HT-29 (cell line): ENCODE results near the gene AMN1. TPM values are rescaled to one million over a fixed set of nuclear protein-coding genes. Genes with fewer than 3 reads are reported as not detected.

ENCODE experiments used
- DNase-seq: peaks from one replicate; pipeline ENCODE4 v3.0.0-alpha.2; 2015; ENCODE audit warnings: low spot score
- total RNA-seq: library from RNA; depleted of rRNA; stranded (reverse); fragments of >200 nt; shearing (Covaris generic); gene quantifications from 2 replicates; pipeline ENCODE4 v1.2.3, GENCODE V29; 2014; rRNA removed

The AMN1 gene
- 2.7 and 4.3 TPM in 2 replicates for total RNA-seq

DNA sequence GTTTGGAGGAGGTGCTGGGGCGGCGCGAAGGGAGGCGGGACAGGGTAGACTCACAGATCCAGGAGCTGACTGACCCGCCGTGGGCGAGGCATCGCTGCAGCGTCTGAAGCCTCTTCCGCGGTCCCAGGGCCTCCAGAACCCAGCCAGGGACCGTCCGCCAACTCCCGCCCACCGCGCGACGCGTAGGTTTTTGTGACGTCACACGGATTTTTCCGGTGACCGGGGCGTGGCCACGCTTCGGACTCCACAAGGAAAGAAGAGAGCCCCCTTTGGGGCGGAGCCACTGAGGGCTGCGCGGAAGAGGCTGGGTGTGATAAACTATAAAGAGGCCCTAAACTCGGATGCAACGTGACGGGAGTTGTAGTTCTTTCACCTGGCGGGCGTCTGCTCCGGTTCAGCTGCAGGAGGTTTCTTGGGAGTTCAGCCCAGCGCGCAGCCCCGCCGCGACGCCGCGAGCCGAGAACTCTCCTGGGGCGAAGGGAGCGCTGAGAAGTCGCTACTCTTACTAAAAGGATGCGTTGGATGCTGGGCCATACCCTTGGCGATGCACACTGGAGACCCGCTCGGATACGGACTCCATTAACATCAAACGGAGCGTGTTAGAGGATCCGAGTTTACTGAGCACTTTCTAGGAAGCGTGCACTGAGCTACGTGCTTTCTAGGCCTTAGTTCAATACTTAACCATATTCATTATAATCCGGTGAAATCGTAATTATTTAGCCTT is at the start of gene AMN1:
Gene AMN1 (minus strand): TSS at position 105 of the 724 bp plus-strand sequence. CDS start 13 bp downstream, at position 92.
- peak; percentile 100 for DNase-seq

DNA sequence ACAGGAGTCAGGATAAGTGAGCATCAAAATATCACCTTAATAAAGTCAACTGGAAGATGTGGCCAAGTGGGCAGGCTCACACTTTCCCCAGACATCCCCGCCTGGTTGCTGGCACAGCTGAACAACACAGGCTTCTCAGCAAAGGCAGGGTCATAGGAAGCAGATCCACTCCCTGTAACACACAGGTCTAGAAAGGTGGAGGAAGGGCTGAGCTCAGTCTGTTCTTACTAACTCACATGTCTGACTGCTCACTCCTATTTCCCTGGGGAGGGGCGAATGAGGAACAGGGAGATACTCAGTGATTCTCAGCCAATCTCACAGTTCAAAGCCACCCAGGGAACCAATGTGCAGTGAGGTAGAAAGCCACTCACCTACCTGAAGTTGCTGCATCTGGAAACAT is 45.0 kb upstream of the AMN1 start:
- DNase-seq = no peak

DNA sequence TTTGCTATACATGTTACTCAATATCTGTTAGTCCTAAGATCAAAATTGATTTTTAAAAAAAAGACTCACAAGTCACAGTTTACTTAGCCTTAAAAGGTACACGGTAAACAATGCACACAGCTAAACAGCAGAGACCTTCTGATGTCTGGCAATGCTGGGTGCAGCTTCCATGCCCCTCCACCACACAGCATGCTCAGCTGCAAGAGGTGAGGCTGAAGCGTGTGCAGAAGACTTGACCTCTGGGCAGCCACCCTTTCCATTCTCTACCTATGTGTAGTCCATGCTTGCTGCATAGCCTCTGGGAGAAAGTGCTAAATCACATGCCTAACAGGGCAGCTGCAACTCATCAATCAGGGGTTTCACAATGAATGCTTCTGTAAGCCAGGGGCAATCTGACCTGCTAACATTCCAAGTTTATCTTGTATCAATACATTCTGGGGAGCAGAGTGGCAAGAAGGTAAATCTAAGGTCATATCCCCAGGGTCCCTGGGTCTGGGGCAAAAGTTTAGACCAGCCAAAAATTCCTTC is 44.5 kb upstream of the AMN1 start:
- DNase-seq = no peak

DNA sequence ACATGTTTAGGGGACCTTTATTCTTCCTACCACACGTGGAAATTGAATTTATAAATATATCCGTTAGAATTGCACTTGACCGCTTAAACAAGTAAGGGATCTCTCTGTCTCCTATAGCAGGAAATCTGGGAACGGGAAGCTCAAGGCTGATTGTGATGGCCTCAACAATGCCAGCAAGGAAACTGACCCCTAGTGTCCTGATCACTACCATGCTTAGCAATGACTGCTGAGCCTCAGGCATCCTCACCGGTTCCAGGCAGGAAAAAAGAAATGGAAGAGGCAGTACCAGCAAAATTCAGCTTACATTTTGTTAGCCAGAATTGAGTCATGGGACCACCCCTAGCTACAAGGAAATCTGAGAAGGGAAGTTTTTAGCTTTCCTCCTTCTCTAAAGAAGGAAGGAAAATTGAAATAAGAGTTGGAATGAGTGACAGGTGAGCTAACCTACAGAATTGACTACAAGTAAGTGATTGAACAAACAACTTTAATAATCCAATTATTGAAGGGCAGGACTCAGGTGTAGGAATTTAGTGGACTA is 43.9 kb upstream of the AMN1 start:
- no peak for DNase-seq

DNA sequence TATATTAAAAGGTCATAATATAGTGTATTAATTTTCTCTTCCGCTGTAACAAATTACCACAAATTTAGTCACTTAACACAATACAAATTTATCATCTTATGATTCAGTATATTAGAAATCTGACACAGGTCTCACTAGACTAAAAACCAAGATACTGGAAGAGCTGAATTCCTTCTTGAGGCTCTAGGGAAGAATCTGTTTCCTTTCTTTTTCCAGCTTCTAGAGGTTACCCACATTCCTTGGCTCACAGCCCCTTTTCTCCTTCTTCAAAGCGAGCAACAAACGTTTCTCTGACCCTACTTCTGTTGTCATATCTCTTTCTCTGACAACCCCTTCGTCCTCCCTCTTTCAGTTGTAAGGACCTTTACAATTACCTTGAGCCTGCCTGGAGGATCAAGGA is 43.4 kb upstream of the AMN1 start:
- DNase-seq = no peak

DNA sequence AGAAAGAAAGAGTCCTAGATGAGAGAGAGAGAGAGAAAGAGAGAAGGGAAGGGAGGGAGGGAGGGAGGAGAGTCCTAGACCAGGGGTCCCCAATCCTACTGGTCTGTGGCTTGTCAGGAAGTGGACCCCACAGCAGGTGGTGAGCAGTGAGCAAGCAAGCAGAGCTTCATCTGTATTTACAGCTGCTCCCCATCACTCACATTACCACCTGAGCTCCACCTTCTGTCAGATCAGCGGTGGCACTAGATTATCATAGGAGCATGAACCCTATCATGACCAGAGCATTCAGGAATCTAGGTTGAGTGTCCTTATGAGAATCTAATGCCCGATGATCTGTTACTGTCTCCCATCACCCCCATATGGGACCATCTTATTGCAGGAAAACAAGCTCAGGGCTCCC is 39.2 kb upstream of the AMN1 start:
- DNase-seq = no peak

DNA sequence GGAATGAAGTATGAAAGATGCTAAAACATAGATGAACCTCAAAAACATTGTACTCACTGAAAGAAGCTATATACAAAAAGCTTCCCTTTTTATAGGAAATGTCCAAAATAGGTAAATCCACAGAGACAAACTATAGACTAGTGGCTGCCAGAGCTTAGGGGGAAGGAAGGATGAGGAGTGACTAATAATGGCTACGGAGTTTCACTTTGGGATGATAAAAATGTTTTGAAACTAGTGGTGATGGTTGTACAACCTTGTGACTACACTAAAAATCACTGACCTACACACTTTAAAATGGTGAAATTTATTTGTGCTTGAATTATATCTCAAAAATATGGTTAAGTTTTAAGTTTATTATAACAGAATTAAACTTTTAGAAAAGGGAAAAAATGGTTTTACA is 37.1 kb upstream of the AMN1 start:
- no peak for DNase-seq

DNA sequence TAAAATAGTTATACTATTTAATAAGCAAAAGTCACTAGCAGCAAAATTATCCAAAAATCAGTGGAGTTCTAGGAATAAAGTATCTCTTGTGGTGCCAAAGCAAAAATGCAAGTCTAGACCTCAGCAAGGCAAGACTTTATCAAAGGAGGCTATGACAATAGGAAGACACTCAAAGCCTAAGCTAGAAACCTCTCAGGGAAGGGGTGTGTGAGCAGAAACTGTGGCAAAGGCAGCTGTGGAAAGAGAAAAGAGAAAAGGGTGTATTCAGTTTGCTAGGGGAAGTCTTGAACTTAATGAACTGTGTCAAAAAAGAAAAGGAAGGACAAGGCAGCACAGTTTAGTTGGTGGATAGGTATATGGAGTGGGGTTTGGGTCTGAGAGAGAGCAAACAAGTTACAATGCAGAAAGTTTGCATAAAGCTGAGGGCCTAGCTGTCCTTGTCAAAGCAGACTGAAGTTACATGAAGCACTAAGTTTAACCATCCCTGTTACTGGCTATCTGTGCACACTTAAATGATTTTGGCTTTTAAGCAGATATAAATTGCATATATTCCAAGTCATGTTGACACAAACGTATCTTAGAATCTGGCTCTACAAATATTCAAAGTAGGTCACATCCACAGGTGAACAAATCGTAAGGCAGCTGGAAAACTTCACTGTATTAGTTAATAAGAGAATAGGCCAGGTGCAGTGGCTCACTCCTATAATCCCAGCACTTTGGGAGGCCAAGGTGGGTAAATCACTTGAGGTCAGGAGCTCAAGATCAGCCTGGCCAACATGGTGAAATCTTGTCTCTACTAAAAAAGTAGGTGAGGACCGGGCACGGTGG is 31.0 kb upstream of the AMN1 start:
- DNase-seq = no peak

DNA sequence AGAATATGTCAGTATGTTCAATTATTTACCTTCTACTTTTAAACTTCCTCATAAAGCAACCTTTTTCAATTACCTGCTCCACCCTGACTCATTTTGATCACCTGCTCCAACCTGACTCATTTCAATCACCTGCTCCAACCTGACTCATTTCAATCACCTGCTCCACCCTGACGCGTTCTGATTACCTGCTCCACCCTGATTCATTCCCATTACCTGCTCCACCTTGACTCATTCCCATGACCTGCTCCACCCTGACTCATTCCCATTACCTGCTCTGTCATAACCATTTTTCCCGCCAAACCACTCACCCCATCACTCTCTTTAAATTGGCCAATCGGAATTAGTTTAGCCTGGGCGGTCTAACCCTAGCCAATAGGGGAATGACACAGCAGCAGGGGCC is 29.5 kb upstream of the AMN1 start:
- peak; percentile 58 for DNase-seq

DNA sequence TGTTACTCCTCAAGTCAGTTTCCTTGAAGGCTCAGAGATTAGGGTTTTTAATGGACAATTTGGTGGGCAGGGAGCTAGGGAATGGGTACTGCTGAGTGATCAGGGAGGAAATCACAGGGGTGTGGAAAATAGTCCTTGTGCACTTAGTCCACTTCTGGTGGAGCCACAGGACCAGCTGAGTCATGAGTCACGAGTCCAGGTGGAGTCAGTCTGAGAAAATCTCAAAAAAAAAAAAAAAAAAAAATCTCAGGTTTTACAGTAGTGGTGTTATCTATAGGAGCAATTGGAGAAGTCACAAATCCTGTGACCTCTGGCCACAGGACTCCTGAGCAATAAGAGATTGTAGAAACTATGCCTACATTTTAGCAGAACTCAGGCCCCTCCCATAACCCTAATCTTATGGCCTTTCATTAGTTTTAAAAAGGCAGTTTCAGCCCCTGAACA is 28.2 kb upstream of the AMN1 start:
- no peak for DNase-seq

DNA sequence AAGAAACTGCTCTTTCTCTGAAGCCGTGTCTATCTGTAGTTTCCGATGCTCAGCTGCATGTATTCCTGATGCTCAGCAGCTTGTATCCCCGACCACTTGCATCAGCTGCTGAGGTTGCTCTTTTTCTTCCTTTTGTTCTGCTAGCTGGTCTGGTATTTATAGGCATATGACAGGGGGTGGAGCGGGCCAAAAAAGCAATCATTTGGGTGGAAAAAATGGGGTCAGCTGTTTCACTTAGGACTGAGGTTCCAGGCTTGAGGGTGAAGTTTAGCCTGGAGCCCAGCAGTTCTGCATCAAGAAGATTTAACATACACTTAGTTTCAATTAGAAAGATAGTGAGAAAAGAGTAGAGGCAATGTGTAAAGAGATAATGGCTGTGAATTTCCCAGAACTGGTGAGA is 23.6 kb upstream of the AMN1 start:
- DNase-seq = no peak

DNA sequence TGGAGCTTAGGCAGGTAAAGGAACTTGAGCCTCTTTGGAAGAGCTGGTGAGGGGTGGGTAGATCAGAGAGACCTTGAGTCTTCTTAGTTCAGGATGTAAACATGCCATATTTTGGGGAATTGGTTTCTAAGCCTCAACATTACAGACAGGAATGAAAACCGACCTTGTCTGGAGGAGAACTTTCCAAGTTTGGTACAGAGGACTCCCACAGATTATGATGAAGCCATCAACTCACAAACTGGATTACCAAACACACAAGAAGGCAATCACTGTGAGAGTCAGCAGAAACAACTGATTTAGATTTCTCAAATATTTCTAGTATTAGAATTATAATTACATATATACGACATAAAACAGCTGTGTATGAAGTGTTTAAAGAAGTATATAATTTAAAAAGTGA is 22.3 kb upstream of the AMN1 start:
- no peak for DNase-seq

DNA sequence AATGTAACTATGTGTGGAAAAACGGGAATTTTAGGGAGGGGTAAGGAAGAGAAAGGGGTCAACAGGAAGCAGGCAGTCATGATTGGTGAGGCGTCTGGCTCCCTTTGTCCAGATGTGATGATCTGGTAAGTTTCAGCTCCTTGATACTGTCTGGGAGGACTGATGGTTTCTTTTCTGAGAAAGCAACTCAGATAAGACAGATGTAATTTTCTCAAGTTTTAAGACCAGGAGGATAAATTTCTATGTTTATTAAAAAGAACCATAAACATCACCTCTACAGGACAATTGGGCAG is 21.9 kb upstream of the AMN1 start:
- DNase-seq = no peak

DNA sequence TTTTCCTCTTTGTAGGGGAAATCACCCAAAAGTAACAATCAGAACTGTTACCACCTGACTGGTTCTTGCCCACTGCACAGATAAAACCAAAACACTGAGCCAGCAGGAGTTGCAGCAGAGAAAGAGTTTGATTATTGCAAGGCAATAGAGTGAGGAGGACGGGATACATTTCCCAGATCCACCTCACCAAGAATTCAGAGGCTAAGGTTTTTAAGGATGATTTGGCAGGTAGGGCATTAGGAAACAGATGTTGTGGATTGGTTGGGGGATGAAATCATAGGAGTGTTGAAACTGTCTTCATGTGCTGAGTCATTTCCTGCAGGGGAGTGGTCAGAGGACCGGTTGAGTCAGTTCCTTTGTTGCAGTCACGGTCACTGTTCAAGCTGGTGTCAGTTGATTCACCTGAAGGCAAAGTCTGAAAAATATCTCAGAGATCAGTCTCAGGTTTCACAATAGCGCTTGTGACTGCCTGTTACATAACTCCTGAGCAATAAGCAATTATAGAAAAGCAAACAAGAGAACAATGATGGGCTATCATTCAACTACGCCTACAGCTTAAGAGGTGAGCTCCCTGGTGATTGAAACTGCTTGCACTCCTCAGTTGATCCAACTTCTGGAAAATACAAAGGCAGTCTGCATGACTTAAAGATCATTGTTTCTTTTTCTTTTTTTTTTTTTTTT is 20.3 kb upstream of the AMN1 start:
- peak; percentile 98 for DNase-seq

DNA sequence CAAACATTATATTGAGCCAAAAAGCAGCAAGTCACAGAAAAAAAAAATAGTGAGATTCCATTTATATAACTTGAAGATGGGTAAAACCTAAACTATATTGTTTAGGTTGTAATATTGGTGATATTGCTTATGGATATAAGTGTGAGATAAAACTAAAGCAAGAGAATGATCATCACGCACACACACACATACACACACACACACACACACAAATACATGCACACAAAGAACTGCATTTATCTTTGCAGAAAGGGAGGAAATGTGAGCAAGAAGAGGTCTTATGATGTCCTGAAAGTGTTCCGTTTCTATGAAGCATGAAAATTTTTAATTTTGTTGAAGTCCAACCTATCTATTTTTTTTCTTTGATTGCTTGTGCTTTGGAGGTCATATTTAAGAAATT is 16.4 kb upstream of the AMN1 start:
- DNase-seq = no peak

DNA sequence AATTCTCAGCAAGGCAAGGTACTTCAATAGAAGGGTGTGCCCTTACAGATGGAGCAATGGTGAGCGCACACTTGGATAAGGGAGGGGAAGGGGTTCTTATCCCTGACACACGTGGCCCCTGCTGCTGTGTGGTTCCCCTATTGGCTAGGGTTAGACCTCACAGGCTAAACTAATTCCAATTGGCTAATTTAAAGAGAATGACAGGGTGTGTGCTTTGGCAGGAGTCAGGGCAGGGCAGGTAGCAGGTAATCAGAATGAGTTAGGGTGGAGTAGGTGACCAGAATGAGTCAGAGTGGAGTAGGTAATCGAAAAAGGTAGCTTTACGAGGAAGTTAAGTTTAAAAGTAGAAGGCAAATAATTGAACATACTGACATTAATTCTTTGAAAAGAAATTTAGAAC is 15.5 kb upstream of the AMN1 start:
- peak; percentile 58 for DNase-seq

DNA sequence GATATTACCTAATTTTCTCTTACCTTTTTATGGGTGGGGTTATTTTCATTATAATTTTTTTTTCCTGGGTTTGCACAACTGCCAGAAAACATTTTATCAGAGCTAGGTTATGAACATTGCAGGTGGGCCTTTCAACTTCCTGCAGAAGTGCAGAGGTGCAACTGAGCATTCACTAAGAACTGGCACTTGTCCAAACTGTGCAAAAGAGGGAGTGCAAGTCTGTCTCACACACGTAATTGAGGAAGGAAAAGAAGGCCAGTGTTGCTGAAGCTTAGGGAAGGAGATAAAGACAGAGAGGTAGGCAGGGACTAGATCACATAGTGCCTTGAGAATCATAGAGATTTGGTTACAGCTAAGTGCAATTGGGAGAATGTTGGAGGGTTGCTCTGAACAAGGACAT is 14.1 kb upstream of the AMN1 start:
- DNase-seq = no peak

DNA sequence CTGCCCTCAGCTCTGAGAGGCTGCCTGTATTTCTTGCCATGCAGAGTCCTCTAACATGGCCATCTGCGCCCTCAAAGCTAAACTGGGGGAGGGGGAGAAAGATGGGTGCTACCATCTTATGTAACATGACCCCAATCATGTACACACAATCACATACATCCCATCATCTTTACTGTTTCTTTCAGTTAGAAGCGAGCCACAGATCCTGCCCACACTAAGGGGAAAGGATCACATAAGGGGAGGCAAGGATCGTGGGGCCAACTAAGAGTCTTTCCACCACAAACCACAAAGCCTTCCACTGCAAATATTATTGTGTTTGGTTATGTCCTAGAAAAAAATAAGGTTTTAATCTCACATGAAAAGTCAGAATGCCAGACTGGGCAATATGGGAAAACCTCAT is 11.8 kb upstream of the AMN1 start:
- DNase-seq = no peak

DNA sequence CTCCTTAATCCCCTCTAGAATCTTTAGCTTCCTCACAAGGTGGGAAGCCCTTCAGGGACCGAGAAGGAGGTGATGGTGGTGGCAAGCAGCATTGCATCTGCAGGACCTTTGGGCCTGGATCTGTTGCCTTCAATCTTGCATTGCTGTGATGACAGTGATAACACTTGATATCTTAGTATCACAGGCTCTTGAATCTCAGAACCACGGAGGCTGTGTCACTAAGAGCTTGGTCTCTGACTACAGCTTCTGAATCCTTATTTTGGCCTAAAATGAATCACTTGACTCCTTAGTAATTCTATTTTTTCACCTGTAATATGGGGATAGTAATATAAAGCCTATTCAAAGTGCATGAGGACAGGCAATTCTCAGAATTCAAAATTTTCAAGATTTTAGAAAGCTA is 8.9 kb upstream of the AMN1 start:
- DNase-seq = no peak

DNA sequence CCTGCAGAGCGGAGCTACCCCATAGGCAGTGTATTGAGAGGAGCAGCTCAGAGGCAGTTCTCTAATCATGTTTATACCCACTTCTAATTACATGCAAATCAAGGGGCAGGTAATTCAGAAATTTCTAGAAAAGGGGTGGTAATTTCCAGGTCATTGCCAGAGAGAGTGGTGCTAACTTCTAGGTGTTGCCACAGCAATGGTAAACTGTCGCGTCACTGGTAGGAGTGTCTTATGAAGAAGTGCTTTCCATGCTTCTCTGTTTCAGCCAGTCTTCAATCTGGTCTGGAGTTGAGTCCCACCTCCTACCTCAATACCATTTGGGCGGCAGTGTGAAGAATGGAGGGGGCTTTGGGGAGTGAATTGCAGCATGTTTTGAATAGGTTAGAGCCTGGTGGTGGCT is 8.5 kb upstream of the AMN1 start:
- DNase-seq = no peak

DNA sequence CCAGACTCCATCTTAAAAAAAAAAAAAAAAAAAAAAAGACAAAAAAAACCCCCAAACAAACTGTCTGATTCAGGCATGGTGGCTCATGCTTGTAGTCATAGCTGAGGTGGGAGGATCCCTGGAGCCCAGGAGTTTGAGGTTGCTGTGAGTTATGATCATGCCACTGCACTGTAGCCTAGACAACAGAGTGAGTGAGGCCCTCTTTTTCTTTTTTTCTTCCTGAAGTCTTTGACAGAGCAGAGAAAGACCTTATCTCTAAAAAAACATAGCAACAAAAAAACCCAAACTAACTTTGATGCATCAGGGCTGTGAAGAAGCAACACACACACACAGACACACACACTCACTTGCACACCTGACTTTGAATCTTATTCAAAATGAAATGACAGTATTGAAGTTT is 7.7 kb upstream of the AMN1 start:
- DNase-seq = peak; percentile 44
